KOPT-K1 (cell line): ENCODE results near the gene MRPL20.
"Not testable (repeated sequence)": the region's sequence is repeated elsewhere in the genome, so short reads cannot be mapped to it uniquely, and the experiment has no call there.

Experiments
- H3K27ac ChIP-seq: fragments of 200-600 bp; sonication (generic); 2 replicates; pipeline ENCODE4 v1.5.1; 2016; ENCODE audit warnings: antibody characterized with exemption, mild to moderate bottlenecking, low read depth, low read length; ENCODE audit not compliant: poor library complexity, severe bottlenecking
- H3K36me3 ChIP-seq: fragments of 200-600 bp; sonication (generic); 2 replicates; pipeline ENCODE4 v1.5.1; 2017; ENCODE audit warnings: antibody characterized with exemption, mild to moderate bottlenecking, low read length, moderate library complexity; ENCODE audit not compliant: insufficient read depth
- H3K9me3 ChIP-seq: fragments of 200-600 bp; sonication (generic); 2 replicates; pipeline ENCODE4 v1.5.1; 2017; ENCODE audit warnings: antibody characterized with exemption, low read length, mild to moderate bottlenecking; ENCODE audit not compliant: insufficient read depth, poor library complexity, severe bottlenecking

Gene MRPL20

GRCh38 chr1:1407636-1408318 is 684 bp upstream of the MRPL20 start:
- peaks cover 13% of the 10 kb centered on the region for H3K9me3 ChIP-seq
- H3K36me3 ChIP-seq, result peaks cover 48% of the 10 kb centered on the region
- H3K27ac ChIP-seq, result peak overlapping the region; percentile 93

DNA sequence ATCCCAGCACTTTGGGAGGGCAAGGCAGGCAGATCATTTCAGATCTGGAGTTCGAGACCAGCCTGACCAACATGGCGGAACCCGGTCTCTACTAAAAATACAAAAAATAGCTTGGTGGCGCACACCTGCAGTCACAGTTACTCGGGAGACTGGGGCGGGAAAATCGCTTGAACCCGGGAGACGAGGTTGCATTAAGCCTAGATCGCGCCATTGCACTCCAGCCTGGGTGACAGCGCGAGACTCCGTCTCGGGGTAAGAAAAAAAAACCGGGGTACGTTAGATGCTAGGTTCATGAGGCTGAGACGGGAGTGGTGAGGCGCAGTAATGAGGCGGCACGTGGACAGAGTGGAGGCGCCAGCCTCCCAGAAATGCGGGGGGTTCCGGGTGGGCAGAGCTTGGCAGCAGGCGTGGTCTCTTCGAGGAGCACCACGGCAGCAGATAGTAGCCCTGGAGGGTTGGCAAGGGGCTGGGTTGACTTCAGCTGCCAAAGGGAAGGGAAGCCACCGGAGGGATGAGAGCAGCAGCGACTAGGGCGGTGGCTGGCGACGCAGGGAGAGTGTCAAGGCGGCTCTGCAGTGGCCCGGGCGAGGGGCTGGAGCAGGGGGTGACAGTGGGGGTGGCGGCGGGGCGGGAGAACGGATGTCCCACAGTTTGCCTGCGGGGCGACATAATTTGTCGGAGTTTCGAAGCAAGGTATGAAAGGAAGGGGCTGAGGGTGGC is 832 bp downstream of the MRPL20 start:
- H3K9me3 ChIP-seq, result no peaks in the 10 kb centered on the region
- peaks cover 63% of the 10 kb centered on the region for H3K36me3 ChIP-seq
- peak overlapping the region; percentile 93 for H3K27ac ChIP-seq

GRCh38 chr1:1403653-1404052 is 3.4 kb downstream of the MRPL20 start:
- Histone ChIP-seq H3K27ac (no peak overlapping the region), H3K36me3 (peaks cover 62% of the 10 kb centered on the region), H3K9me3 (no peaks in the 10 kb centered on the region)

- not testable (repeated sequence) for H3K27ac ChIP-seq, H3K9me3 ChIP-seq
- peaks cover 62% of the 10 kb centered on the region for H3K36me3 ChIP-seq
Measured at GRCh38 chr1:1402901-1403392, 4.1 kb downstream of the MRPL20 start.

GRCh38 chr1:1402072-1402900 is 4.8 kb downstream of the MRPL20 start:
- no peak overlapping the region for H3K27ac ChIP-seq
- H3K36me3 ChIP-seq, result peaks cover 69% of the 10 kb centered on the region
- no peaks in the 10 kb centered on the region for H3K9me3 ChIP-seq

DNA sequence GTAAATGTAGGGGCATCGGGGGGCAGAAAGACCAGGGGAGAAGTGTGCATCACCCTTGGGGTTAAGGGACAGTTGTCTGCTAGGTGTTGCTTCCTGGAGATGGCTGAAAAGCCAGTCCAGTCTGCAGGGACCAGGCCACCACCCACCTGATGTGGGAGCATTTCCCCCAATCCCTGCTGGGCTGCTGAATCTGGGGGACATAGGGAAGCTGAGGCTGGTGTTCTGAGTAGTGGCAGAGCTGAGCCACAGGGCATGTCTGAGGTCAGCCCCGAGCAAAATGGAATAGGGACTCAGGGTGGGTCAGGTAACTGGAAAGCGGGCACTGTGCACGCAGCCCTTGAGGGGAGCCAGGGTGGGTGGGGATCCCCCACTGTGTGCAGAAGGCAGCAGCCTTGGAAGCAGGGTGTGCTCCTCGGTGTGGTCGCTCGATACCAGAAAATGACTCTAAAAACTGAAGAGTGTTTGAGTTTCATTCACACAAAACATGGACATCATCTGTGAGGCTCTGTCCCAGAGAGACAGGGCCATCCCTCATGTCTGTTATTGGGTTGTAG is 5.6 kb downstream of the MRPL20 start:
- Histone ChIP-seq H3K9me3 (no peaks in the 10 kb centered on the region), H3K27ac (no peak overlapping the region), H3K36me3 (peaks cover 75% of the 10 kb centered on the region)

DNA sequence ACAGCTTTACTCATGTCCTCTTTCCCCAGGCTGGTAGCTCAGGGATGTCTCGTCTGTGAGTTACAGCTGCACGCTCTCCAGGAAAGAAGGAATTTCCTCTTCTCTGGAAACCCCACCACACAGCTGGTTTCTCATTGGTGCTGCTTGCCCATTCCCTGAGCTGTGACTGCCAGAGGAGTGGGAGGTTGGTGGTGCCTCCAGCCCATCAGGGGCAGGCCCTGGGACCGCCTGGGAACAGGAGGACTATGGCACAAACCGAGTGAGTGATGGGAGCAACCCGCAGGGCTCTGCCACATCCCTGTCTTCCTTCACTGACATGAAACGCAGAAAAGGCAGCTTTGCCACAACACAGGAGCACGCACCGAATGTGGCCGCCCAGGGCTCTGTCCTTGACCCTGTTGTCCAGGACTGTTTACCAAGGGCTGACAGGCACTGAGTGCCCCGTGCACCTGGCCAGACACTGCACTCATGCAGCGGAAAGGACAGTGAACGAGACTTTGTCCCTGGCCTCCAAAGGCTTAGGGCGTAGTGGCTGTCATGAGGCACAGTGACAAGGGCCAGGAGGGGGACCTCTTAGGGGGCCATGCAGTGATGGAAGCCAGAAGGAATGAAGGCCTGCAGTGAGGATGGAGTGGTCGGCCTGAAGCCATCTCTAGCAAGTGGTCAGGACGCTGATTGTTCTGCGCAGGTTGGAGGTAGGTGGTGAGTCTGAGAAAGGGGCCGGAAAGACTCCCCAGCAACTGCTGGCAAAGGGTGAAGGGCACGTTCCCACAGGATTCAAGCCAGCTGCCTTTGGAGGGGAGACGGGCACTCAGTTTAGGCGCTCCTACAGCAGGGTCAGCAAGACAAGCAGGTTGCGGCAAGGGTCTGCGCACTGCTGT is 6.3 kb downstream of the MRPL20 start:
- Histone ChIP-seq H3K9me3 (no peaks in the 10 kb centered on the region), H3K36me3 (peaks cover 76% of the 10 kb centered on the region), H3K27ac (peak overlapping the region; percentile 79)

- H3K9me3 ChIP-seq, result no peaks in the 10 kb centered on the region
- H3K27ac ChIP-seq, result peak overlapping the region; percentile 79
- H3K36me3 ChIP-seq, result peaks cover 76% of the 10 kb centered on the region
Measured at GRCh38 chr1:1399872-1400575, 7.1 kb downstream of the MRPL20 start.

GRCh38 chr1:1399187-1399871 is 7.8 kb downstream of the MRPL20 start, which contains the start of gene CCNL2:
Gene CCNL2 (minus strand): TSS chr1:1399335. CDS start chr1:1399306, 29 bp downstream.
- peak within 1 kb of the TSS; percentile 79 for H3K27ac ChIP-seq
- peaks cover 76% of the 10 kb centered on the region for H3K36me3 ChIP-seq
- H3K9me3 ChIP-seq, result no peaks in the 10 kb centered on the region

DNA sequence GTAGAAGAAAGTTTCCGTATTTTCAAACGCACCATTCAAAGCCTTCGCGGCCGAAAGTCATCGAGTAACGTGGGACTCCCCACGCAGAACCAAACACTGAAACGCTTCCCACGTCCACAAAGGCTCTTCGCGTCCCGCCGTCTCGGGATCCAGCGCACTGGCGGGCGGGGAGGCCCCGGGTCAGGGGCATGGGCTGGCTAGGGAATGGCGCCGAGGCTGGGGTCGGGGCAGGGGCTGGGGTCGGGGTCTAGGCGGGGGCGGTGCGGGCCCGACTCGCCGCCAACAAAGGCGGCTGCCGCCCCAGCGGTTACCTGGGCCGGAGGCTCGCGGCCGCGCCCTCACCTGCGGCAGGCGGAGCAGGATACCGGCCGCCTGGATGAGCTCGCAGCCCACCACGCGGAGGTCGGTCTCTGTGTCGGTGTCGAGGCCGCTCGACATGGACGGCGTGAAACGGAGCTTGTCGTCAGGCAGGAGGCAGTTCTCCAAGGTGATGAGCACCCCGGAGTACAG is 8.4 kb downstream of the MRPL20 start:
- H3K36me3 ChIP-seq, result peaks cover 76% of the 10 kb centered on the region

GRCh38 chr1:1397839-1398523 is 9.1 kb downstream of the MRPL20 start:
- no peaks in the 10 kb centered on the region for H3K9me3 ChIP-seq
- peaks cover 76% of the 10 kb centered on the region for H3K36me3 ChIP-seq
- peak overlapping the region; percentile 79 for H3K27ac ChIP-seq

More for the DNA sequence above, 8.4 kb downstream of the MRPL20 start:
- Histone ChIP-seq H3K27ac (peak overlapping the region; percentile 79), H3K9me3 (no peaks in the 10 kb centered on the region)

GRCh38 chr1:1395166-1395565 is 11.9 kb downstream of the MRPL20 start:
- H3K9me3 ChIP-seq, result no peaks in the 10 kb centered on the region
- H3K27ac ChIP-seq, result no peak overlapping the region
- peaks cover 77% of the 10 kb centered on the region for H3K36me3 ChIP-seq
